OCI-LY3 (cell line): ENCODE measurements around the gene CPHXL2.

ENCODE experiments used
- H2AFZ ChIP-seq: fragments of 200-600, 300-600 bp; shearing (Covaris generic); 2 replicates; pipeline ENCODE4 v1.6.0; 2014; ENCODE audit warnings: antibody characterized with exemption, low read depth, low read length
- H3K27ac ChIP-seq: fragments of 200-600, 300-600 bp; sonication (generic); 2 replicates; pipeline ENCODE4 v1.5.1; 2014; ENCODE audit warnings: mild to moderate bottlenecking, low read length, moderate library complexity, mixed read lengths
- H3K27me3 ChIP-seq: fragments of 200-600, 300-600 bp; sonication (generic); 2 replicates; pipeline ENCODE4 v1.6.1; 2014; ENCODE audit warnings: low read depth, low read length, mixed read lengths
- H3K36me3 ChIP-seq: fragments of 200-600, 300-600 bp; sonication (generic); replicated peaks from 2 replicates; pipeline ENCODE3; 2014; ENCODE audit warnings: low read depth, low read length, mixed read lengths
- H3K4me1 ChIP-seq: fragments of 300-600, 200-600 bp; sonication (generic); 2 replicates; pipeline ENCODE4 v1.6.1; 2014; ENCODE audit warnings: low read length, mixed read lengths
- H3K4me2 ChIP-seq: fragments of 200-600, 300-600 bp; sonication (generic); 2 replicates; pipeline ENCODE4 v1.6.1; 2014; ENCODE audit warnings: low read length, mixed read lengths
- H3K4me3 ChIP-seq: fragments of 300-600, 200-600 bp; sonication (generic); 2 replicates; pipeline ENCODE4 v1.5.1; 2014; ENCODE audit warnings: antibody characterized with exemption, mild to moderate bottlenecking, low read length, moderate library complexity
- H3K79me2 ChIP-seq: fragments of 300-600, 200-600 bp; shearing (Covaris generic); 2 replicates; pipeline ENCODE4 v1.6.1; 2014; ENCODE audit warnings: mild to moderate bottlenecking, low read length, mixed read lengths
- H3K9ac ChIP-seq: fragments of 300-600, 200-600 bp; shearing (Covaris generic); 2 replicates; pipeline ENCODE4 v1.6.0; 2014; ENCODE audit warnings: mild to moderate bottlenecking, low read length, moderate library complexity
- H3K9me3 ChIP-seq: fragments of 200-600, 300-600 bp; shearing (Covaris generic); 2 replicates; pipeline ENCODE4 v1.6.1; 2014; ENCODE audit warnings: low read length, mixed read lengths; ENCODE audit not compliant: insufficient read depth
- H4K20me1 ChIP-seq: fragments of 200-600, 300-600 bp; sonication (generic); 2 replicates; pipeline ENCODE4 v1.6.1; 2016; ENCODE audit warnings: low read length, mixed read lengths; ENCODE audit not compliant: insufficient read depth
- CTCF ChIP-seq: fragments of 200-600, 300-600 bp; sonication (generic); IDR thresholded peaks from 2 replicates; pipeline ENCODE4 v1.5.1; 2014; ENCODE audit warnings: antibody characterized with exemption, low read length, low read depth
- EZH2phosphoT487 ChIP-seq: fragments of 200-600 bp; shearing (Covaris generic); IDR thresholded peaks from 2 replicates; pipeline ENCODE4 v1.6.1; 2018; ENCODE audit warnings: antibody characterized with exemption, mixed run types, low read depth

CPHXL2 gene

GRCh38 chr16:75710344-75710743 is 33.5 kb upstream of the CPHXL2 start:
- no peak overlapping the region for H3K27ac ChIP-seq
- peaks cover 27% of the 10 kb centered on the region for H3K9me3 ChIP-seq
- no peak overlapping the region for H3K4me3 ChIP-seq
- H3K9ac ChIP-seq = no peak overlapping the region
- no peaks in the 10 kb centered on the region for H3K27me3 ChIP-seq
- no peaks in the 10 kb centered on the region for H3K36me3 ChIP-seq
- H3K4me2 ChIP-seq = no peak overlapping the region
- TF ChIP-seq CTCF = no peak
- TF ChIP-seq EZH2phosphoT487 = no peak
- H3K79me2 ChIP-seq = no peaks in the 10 kb centered on the region
- no peaks in the 10 kb centered on the region for H3K4me1 ChIP-seq
- no peaks in the 10 kb centered on the region for H4K20me1 ChIP-seq
- H2AFZ ChIP-seq = no peak overlapping the region

GRCh38 chr16:75703306-75703705 is 26.5 kb upstream of the CPHXL2 start:
- no peaks in the 10 kb centered on the region for H3K9me3 ChIP-seq
- no peak overlapping the region for H3K4me2 ChIP-seq
- H3K9ac ChIP-seq = no peak overlapping the region
- no peak overlapping the region for H2AFZ ChIP-seq
- H4K20me1 ChIP-seq = no peaks in the 10 kb centered on the region
- no peak overlapping the region for H3K4me3 ChIP-seq
- no peaks in the 10 kb centered on the region for H3K79me2 ChIP-seq
- no peaks in the 10 kb centered on the region for H3K27me3 ChIP-seq
- TF ChIP-seq CTCF = no peak
- TF ChIP-seq EZH2phosphoT487 = no peak
- no peaks in the 10 kb centered on the region for H3K4me1 ChIP-seq
- H3K27ac ChIP-seq = no peak overlapping the region
- no peaks in the 10 kb centered on the region for H3K36me3 ChIP-seq

GRCh38 chr16:75702242-75702641 is 25.4 kb upstream of the CPHXL2 start:
- H2AFZ ChIP-seq = no peak overlapping the region
- H3K27ac ChIP-seq = no peak overlapping the region
- H4K20me1 ChIP-seq = no peaks in the 10 kb centered on the region
- no peaks in the 10 kb centered on the region for H3K27me3 ChIP-seq
- no peaks in the 10 kb centered on the region for H3K79me2 ChIP-seq
- H3K4me1 ChIP-seq = no peaks in the 10 kb centered on the region
- no peak overlapping the region for H3K9ac ChIP-seq
- no peaks in the 10 kb centered on the region for H3K9me3 ChIP-seq
- no peaks in the 10 kb centered on the region for H3K36me3 ChIP-seq
- H3K4me3 ChIP-seq = no peak overlapping the region
- TF ChIP-seq EZH2phosphoT487 (no peak), CTCF (no peak)
- H3K4me2 ChIP-seq = no peak overlapping the region

GRCh38 chr16:75701361-75701760 is 24.6 kb upstream of the CPHXL2 start, which contains the start of gene DUXB:
Gene DUXB, minus strand, starts transcription at chr16:75701461. Its CDS starts 43 bp downstream, at chr16:75701418.
- H3K9me3 ChIP-seq = no peaks in the 10 kb centered on the region
- no peak within 1 kb of the TSS for H3K4me3 ChIP-seq
- H3K27ac ChIP-seq = no peak within 1 kb of the TSS
- H4K20me1 ChIP-seq = no peaks in the 10 kb centered on the region
- no peak within 1 kb of the TSS for H2AFZ ChIP-seq
- H3K27me3 ChIP-seq = no peaks in the 10 kb centered on the region
- no peaks in the 10 kb centered on the region for H3K79me2 ChIP-seq
- no peak within 1 kb of the TSS for H3K9ac ChIP-seq
- H3K4me1 ChIP-seq = no peaks in the 10 kb centered on the region
- TF ChIP-seq CTCF (no peak), EZH2phosphoT487 (no peak)
- no peaks in the 10 kb centered on the region for H3K36me3 ChIP-seq
- no peak within 1 kb of the TSS for H3K4me2 ChIP-seq
